Prostate gland (tissue), 2 donors: ENCODE results near the gene NUDCD3. TPM values are rescaled to one million over a fixed set of nuclear protein-coding genes. Genes with fewer than 3 reads are reported as not detected.
"Not testable (repeated sequence)": the region's sequence is repeated elsewhere in the genome, so short reads cannot be mapped to it uniquely, and the experiment has no call there.

Experiments
- DNase-seq: peaks from one replicate; pipeline ENCODE4 v3.0.0-alpha.2; 2019; ENCODE audit warnings: low spot score
- H3K27ac ChIP-seq, 2 donors: fragments of 200-600 bp; sonication (generic); 2 replicates each; pipeline ENCODE4 v1.5.1; 2017 to 2019
- H3K27me3 ChIP-seq: fragments of 200-600 bp; sonication (generic); replicated peaks from 2 replicates; pipeline ENCODE4 v1.5.1; 2019; ENCODE audit not compliant: insufficient read depth
- H3K36me3 ChIP-seq, 2 donors: fragments of 200-600 bp; sonication (generic); 1 replicate in 1 of 2; 2 replicates in 1 of 2; pipeline versions ENCODE4 v1.5.1 to v1.8.1; 2017 to 2019
- H3K4me1 ChIP-seq: fragments of 200-600 bp; sonication (generic); replicated peaks from 2 replicates; pipeline ENCODE4 v1.5.1; 2019
- H3K4me3 ChIP-seq, 2 donors: fragments of 200-600 bp; sonication (generic); 2 replicates each; pipeline ENCODE4 v1.5.1; 2017 to 2019
- H3K9me3 ChIP-seq: fragments of 200-600 bp; sonication (generic); 2 replicates; pipeline ENCODE4 v1.5.1; 2017
- CTCF ChIP-seq, 4 experiments: fragments of 200-600 bp in 2 of 4; fragments of 450-650 bp in 2 of 4; sonication (generic) in 2 of 4; IDR thresholded peaks; 1 replicate in 3 of 4; 2 replicates in 1 of 4; pipeline ENCODE4 v1.5.1; 2016 to 2019; ENCODE audit warnings: antibody characterized with exemption in 4 of 4, mild to moderate bottlenecking in 2 of 4, moderate library complexity in 2 of 4
- POLR2A ChIP-seq: fragments of 450-650 bp; IDR thresholded peaks from one replicate; pipeline ENCODE4 v1.6.1; 2016; ENCODE audit warnings: antibody characterized with exemption, mild to moderate bottlenecking
- POLR2AphosphoS5 ChIP-seq: sonication (generic); formaldehyde crosslinking; IDR thresholded peaks from one replicate; pipeline ENCODE4 v1.6.1; 2017; ENCODE audit warnings: antibody characterized with exemption
- WGBS: methylation state at CpG from one replicate; pipeline ENCODE4 v1.1.5; 2018; 5-methylcytosine and 5-hydroxymethylcytosine counted together
- intact Hi-C: fragments of 100-400 bp; cut with DNase I; formaldehyde crosslinking; loops from one replicate; pipeline ENCODE4 v1.14.2; 2022
- total RNA-seq, 2 donors: library from RNA; depleted of rRNA; stranded (reverse); fragments of >200 nt; gene quantifications; one replicate each; pipeline ENCODE4 v1.1.0, GENCODE V29; 2016

Gene NUDCD3
- total RNA-seq, 2 donors from 2014 or later: 55.2 to 55.9 TPM

GRCh38 chr7:44430054-44430453 lies 60.4 kb downstream of the NUDCD3 start:
- intact Hi-C loops: no loop called here
- WGBS: 86% methylated on average over 4 of the region's 4 CpGs
- no peaks in the 10 kb centered on the region for H3K36me3 ChIP-seq
- no peak overlapping the region for H3K4me3 ChIP-seq
- H3K9me3 ChIP-seq: no peaks in the 10 kb centered on the region
- no peaks in the 10 kb centered on the region for H3K27me3 ChIP-seq
- no peaks in the 10 kb centered on the region for H3K4me1 ChIP-seq
- DNase-seq: no peak
- TF ChIP-seq POLR2AphosphoS5: no peak
- no peak for TF ChIP-seq CTCF (IDR thresholded peaks at IDR 0.05)
- TF ChIP-seq POLR2A: no peak
- H3K27ac ChIP-seq: no peak overlapping the region

DNA sequence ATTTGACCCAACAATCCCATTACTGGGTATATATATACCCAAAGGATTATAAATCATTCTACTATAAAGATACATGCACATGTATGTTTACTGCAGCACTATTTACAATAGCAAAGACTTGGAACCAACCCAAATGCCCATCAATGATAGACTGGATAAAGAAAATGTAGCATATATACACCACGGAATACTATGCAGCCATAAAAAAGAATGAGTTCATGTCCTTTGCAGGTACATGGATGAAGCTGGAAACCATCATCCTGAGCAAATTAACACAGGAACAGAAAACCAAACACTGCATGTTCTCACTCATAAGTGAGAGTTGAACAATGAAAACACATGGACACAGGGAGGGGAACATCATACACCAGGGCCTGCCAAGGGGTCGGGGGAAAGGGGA lies 65.7 kb downstream of the NUDCD3 start:
- H3K27me3 ChIP-seq, H3K4me3 ChIP-seq, H3K27ac ChIP-seq, H3K4me1 ChIP-seq, intact Hi-C loops, H3K36me3 ChIP-seq, H3K9me3 ChIP-seq, DNase-seq: not testable (repeated sequence)
- 94% methylated on average over 2 of the region's 2 CpGs for WGBS

DNA sequence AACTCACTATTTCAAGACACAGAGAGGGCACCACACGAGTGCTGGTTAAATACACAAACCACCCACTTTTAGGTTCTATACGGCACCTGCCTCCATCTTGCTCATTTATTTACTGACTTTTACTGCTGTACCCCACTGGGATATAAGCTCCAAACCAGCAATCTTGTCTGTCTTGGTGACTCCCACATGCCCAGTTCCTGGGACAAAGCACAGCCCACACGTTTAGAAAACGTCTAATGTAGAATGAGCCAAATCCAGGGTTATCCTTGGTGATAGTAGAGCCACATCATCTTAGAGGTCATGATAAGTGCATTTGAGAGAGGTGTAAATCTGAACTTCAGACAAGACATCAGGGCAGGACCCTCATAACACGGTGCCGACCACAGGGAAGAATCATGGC lies 73.5 kb downstream of the NUDCD3 start:
- H3K36me3 ChIP-seq: no peaks in the 10 kb centered on the region

DNA sequence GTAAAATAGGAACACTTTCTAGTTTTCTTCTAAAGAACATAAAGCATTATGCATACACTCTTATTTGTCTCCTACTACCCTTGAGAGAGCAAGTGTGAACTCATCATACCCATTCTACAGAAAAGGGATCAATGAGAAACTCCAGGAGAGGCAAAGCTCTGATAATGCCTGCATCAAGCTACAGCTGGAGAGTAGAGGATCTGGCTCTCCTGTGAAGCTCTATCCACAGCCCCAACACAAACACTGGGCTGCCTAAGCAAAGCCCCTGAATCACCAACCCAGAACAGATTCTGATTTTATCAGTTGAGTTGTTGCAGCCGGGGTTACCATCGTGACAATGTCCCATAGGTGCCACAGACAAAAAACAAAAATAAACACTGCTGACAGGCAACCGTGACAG lies 74.9 kb downstream of the NUDCD3 start:
- intact Hi-C loops: no loop called here
- no peaks in the 10 kb centered on the region for H3K9me3 ChIP-seq
- no peak for DNase-seq
- WGBS: 41% methylated on average over 3 of the region's 3 CpGs
- TF ChIP-seq POLR2AphosphoS5 (no peak), POLR2A (no peak), CTCF (IDR thresholded peaks at IDR 0.05) (no peak)
- no peak overlapping the region for H3K27ac ChIP-seq
- H3K4me3 ChIP-seq: no peak overlapping the region
- H3K36me3 ChIP-seq: no peaks in the 10 kb centered on the region
- no peaks in the 10 kb centered on the region for H3K27me3 ChIP-seq
- no peaks in the 10 kb centered on the region for H3K4me1 ChIP-seq

More for the DNA sequence above, 73.5 kb downstream of the NUDCD3 start:
- Histone ChIP-seq H3K4me3 (no peak overlapping the region), H3K9me3 (no peaks in the 10 kb centered on the region), H3K27ac (no peak overlapping the region), H3K27me3 (no peaks in the 10 kb centered on the region), H3K4me1 (no peaks in the 10 kb centered on the region)
- intact Hi-C loops: no loop called here
- no peak for TF ChIP-seq CTCF (IDR thresholded peaks at IDR 0.05)
- TF ChIP-seq POLR2A: no peak
- no peak for TF ChIP-seq POLR2AphosphoS5
- no peak for DNase-seq
- WGBS: 84% methylated on average over 6 of the region's 6 CpGs

- TF ChIP-seq POLR2A (no peak), CTCF (IDR thresholded peaks at IDR 0.05) (no peak), POLR2AphosphoS5 (no peak)
- no peaks in the 10 kb centered on the region for H3K27me3 ChIP-seq
- no peak overlapping the region for H3K4me3 ChIP-seq
- no peaks in the 10 kb centered on the region for H3K4me1 ChIP-seq
- intact Hi-C loops: no loop called here
- 100% methylated on average over 1 of the region's 1 CpG for WGBS
- no peak for DNase-seq
- no peak overlapping the region for H3K27ac ChIP-seq
- no peaks in the 10 kb centered on the region for H3K36me3 ChIP-seq
- H3K9me3 ChIP-seq: no peaks in the 10 kb centered on the region
These were observed 75.4 kb downstream of the NUDCD3 start for GRCh38 chr7:44415047-44415446.
